PFSK-1 (cell line): Measurements from ENCODE around the gene ESAM.

Source experiments
- FOXP2 ChIP-seq: optimal IDR thresholded peaks from 2 replicates; pipeline ENCODE3; 2011; ENCODE audit warnings: borderline replicate concordance, control low read depth, inconsistent platforms; ENCODE audit not compliant: insufficient read depth; ENCODE audit errors: extremely low read length, extremely low read depth
- POLR2AphosphoS5 ChIP-seq: IDR thresholded peaks from 2 replicates; pipeline ENCODE4 v1.6.1; 2012; ENCODE audit warnings: low read depth, mild to moderate bottlenecking, control low read depth, low read length, moderate library complexity
- SIN3A ChIP-seq: IDR thresholded peaks from 2 replicates; pipeline ENCODE4 v1.6.1; 2012; ENCODE audit warnings: mild to moderate bottlenecking, low read length, moderate library complexity, borderline replicate concordance; ENCODE audit not compliant: insufficient read depth
- TAF1 ChIP-seq: IDR thresholded peaks from 2 replicates; pipeline ENCODE4 v1.6.1; 2012; ENCODE audit warnings: low read length, control low read depth, borderline replicate concordance; ENCODE audit not compliant: insufficient read depth
- TF ChIP-seq, protein P1 (sequence below), 2 experiments: IDR thresholded peaks; 2 replicates each; pipeline versions ENCODE4 v1.6.1 to v1.8.0; 2011 to 2012; ENCODE audit warnings: low read depth in 2 of 2, low read length in 2 of 2, control low read depth in 1 of 2, inconsistent platforms in 1 of 2, mild to moderate bottlenecking in 1 of 2, moderate library complexity in 1 of 2; ENCODE audit not compliant: insufficient read depth in 1 of 2

The ESAM gene

DNA sequence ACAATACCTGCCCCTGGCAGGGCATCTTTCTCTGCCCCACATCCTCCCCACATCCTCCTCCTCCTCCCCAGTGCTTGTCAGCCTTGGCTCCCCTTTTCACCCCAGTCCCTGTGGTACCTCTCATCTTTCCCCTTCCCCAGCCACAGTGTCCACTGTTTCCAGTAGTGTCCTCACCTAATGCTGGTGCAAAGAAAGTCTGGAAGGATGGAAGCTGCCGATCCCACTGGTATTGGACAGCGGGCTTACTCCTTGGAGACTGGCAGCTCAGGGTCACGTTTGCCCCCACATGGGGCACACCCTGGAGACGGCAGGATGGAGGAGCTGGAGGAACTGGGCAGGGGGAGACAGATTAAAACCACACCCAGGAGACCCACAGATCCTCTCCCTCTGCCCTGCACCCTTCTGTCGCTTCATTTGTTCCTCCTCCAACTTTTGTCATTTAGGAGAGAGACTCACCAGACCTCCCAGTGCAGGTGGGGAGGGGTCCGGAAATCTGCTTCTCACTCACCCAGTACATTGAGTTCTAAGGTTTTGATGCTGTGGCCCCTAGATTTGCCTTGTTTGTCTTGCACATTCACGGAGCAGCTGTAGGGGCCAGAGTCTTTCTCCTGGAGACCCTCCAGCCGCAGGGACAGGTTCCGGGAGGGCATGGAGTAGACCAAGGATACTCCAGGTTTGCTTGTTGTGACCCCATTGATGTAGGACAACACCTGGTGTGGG lies 5.9 kb downstream of the ESAM start:
- TF ChIP-seq FOXP2 (no peak), TAF1 (no peak), SIN3A (no peak), POLR2AphosphoS5 (no peak)
- TF ChIP-seq, protein P1, sequence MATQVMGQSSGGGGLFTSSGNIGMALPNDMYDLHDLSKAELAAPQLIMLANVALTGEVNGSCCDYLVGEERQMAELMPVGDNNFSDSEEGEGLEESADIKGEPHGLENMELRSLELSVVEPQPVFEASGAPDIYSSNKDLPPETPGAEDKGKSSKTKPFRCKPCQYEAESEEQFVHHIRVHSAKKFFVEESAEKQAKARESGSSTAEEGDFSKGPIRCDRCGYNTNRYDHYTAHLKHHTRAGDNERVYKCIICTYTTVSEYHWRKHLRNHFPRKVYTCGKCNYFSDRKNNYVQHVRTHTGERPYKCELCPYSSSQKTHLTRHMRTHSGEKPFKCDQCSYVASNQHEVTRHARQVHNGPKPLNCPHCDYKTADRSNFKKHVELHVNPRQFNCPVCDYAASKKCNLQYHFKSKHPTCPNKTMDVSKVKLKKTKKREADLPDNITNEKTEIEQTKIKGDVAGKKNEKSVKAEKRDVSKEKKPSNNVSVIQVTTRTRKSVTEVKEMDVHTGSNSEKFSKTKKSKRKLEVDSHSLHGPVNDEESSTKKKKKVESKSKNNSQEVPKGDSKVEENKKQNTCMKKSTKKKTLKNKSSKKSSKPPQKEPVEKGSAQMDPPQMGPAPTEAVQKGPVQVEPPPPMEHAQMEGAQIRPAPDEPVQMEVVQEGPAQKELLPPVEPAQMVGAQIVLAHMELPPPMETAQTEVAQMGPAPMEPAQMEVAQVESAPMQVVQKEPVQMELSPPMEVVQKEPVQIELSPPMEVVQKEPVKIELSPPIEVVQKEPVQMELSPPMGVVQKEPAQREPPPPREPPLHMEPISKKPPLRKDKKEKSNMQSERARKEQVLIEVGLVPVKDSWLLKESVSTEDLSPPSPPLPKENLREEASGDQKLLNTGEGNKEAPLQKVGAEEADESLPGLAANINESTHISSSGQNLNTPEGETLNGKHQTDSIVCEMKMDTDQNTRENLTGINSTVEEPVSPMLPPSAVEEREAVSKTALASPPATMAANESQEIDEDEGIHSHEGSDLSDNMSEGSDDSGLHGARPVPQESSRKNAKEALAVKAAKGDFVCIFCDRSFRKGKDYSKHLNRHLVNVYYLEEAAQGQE (IDR thresholded peaks at IDR 0.05; ENCODE audit: insufficient read depth in 1 of 2, low read depth in 2 of 2, low read length in 2 of 2): no peak

DNA sequence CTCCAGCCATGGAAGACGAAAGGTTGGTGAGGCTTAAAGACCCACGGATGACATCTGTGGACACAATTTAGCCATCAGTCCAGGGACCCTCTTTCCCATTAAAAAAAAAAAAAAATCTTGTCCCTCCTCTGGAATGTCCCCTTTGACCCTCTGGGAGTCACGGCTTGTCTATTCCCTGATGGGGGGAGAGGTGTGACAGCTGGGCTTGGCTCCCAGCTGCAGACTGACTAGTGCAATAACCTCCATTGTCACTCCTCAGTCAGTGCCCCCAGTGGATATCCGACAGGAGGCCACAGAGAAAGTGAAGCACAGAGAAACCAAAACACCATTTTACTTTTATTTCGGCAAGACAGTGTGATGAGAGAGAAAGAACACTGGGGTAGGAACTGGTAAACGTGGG lies 7.4 kb downstream of the ESAM start:
- TF ChIP-seq FOXP2 (no peak), POLR2AphosphoS5 (no peak)
- TF ChIP-seq, protein P1 (IDR thresholded peaks at IDR 0.05; ENCODE audit: insufficient read depth in 1 of 2, low read depth in 2 of 2, low read length in 2 of 2): no peak

DNA sequence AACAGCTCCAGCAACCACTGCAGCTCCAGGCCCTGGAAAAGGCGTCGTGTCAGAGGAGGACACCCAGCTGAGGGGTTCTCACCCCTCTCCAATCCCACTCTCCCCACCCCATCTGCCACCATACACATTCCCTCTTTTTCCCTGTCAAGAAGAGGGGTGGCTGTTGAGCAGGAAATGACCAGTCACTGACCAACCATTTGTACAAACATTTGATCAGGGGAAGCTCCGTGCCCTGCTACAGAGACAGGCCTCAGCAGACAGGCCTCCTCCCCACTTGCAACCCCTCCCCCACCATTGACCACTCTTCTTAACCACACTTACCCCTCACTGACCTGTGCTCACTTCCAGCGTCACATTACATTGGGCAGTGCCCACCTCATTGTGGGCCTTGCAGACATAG lies 7.8 kb downstream of the ESAM start:
- TF ChIP-seq SIN3A (no peak), POLR2AphosphoS5 (no peak), TAF1 (no peak), FOXP2 (no peak)
- TF ChIP-seq, protein P1 (IDR thresholded peaks at IDR 0.05; ENCODE audit: insufficient read depth in 1 of 2, low read depth in 2 of 2, low read length in 2 of 2): no peak

DNA sequence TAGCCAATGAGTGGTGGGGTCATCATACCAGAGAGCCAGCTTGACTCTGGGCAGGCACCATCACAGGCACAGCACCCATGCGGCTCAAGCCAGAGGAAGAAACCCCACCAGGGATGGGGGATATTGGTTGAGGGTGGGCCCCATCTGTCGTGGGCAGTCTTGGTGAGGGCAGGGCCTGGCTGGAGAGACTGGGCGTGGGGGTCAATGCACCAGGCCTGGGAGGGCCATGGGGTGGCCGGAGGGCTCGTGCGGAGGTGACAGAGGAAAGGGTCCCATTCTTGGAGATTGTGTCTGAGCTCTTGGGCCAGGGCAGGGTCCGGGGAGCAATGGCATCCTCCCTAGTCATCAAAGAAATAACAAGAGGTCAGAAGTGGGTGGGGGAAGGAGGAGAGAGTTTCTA lies 8.5 kb downstream of the ESAM start:
- no peak for TF ChIP-seq POLR2AphosphoS5
- TF ChIP-seq TAF1: no peak
- no peak for TF ChIP-seq FOXP2
- TF ChIP-seq, protein P1 (IDR thresholded peaks at IDR 0.05; ENCODE audit: insufficient read depth in 1 of 2, low read depth in 2 of 2, low read length in 2 of 2): no peak
- no peak for TF ChIP-seq SIN3A
